K562 (cell line): ENCODE measurements around the gene ACBD3. TPM values are rescaled to one million over a fixed set of nuclear protein-coding genes. Genes with fewer than 3 reads are reported as not detected.

Experiments
- DPF2 ChIP-seq: fragments of 450-650 bp; IDR thresholded peaks from 2 replicates; pipeline ENCODE4 v1.6.1; 2016
- FOSL1 ChIP-seq: fragments of 200-800 bp; sonication (Bioruptor generic); conservative IDR thresholded peaks from 2 replicates; pipeline ENCODE4 v1.6.1; 2016; ENCODE audit warnings: missing genetic modification characterization, missing compliant biosample characterization
- FOXA3 ChIP-seq, 2 experiments: fragments of 450-650 bp in 1 of 2; sonication (generic) in 1 of 2; formaldehyde crosslinking; IDR thresholded peaks in 1 of 2; conservative IDR thresholded peaks in 1 of 2; 2 replicates each; pipeline versions ENCODE4 v1.4.0 to v1.8.0; 2020 to 2022; ENCODE audit warnings: mild to moderate bottlenecking in 2 of 2, missing genetic modification reagents in 1 of 2
- polyA plus RNA-seq, 8 experiments: library from polyadenylated mRNA; depleted of rRNA in 4 of 8; stranded (reverse) in 5 of 8; unstranded in 3 of 8; fragments of >200 nt; fragmentation: Nextera tagmentation in 2 of 8; fragmentation: Illumina TruSeq in 1 of 8; extraction: Ambion mirVana in 2 of 8; extraction: Trizol in 1 of 8; gene quantifications; 2 replicates each; pipeline versions ENCODE4 v1.2.1 to v1.2.3, GENCODE V29; 2011 to 2014; ENCODE audit warnings: inconsistent platforms in 1 of 8, missing spikeins in 1 of 8
- total RNA-seq, 7 experiments: library from RNA; depleted of rRNA in 6 of 7; stranded (reverse); fragments of >200 nt in 6 of 7; fragmentation: Illumina TruSeq in 2 of 7; extraction: Trizol in 2 of 7; gene quantifications; 2 replicates each; pipeline versions ENCODE4 v1.2.1 to v1.2.3, GENCODE V29; 2011 to 2021; ENCODE audit warnings: low replicate concordance in 1 of 7
- TF ChIP-seq, protein P1 (sequence below), 2 experiments: IDR thresholded peaks in 1 of 2; conservative IDR thresholded peaks in 1 of 2; 2 replicates each; pipeline ENCODE4 v1.6.1; 2016; ENCODE audit warnings: low read depth in 2 of 2, mild to moderate bottlenecking in 1 of 2, missing compliant biosample characterization in 1 of 2, missing genetic modification characterization in 1 of 2, moderate library complexity in 1 of 2
- TF ChIP-seq, protein P2 (sequence below): fragments of 450-650 bp; formaldehyde crosslinking; IDR thresholded peaks from 2 replicates; pipeline ENCODE4 v1.4.0; 2020; ENCODE audit warnings: mild to moderate bottlenecking, moderate library complexity
- TF ChIP-seq, protein P3 (sequence below): fragments of 250-450 bp; sonication (Bioruptor Pico); IDR thresholded peaks from 2 replicates; pipeline ENCODE4 v1.8.0; 2022; ENCODE audit warnings: inconsistent platforms
- TF ChIP-seq, protein P4 (sequence below), 2 experiments: IDR thresholded peaks; 2 replicates each; pipeline ENCODE4 v1.6.1; 2011; ENCODE audit warnings: borderline replicate concordance in 1 of 2, control low read depth in 1 of 2, low read depth in 1 of 2, low read length in 1 of 2, mild to moderate bottlenecking in 1 of 2, mixed read lengths in 1 of 2, moderate library complexity in 1 of 2; ENCODE audit not compliant: insufficient read depth in 1 of 2, insufficient read length in 1 of 2, poor library complexity in 1 of 2, severe bottlenecking in 1 of 2; ENCODE audit errors: extremely low read depth in 1 of 2

ACBD3 gene
- total and polyA plus RNA-seq, 9 of the 15 experiments (the other 6 are each of a cell fraction or from before 2014, with no cell fraction given): 11.1 to 36.7 (median 26.9) TPM

DNA sequence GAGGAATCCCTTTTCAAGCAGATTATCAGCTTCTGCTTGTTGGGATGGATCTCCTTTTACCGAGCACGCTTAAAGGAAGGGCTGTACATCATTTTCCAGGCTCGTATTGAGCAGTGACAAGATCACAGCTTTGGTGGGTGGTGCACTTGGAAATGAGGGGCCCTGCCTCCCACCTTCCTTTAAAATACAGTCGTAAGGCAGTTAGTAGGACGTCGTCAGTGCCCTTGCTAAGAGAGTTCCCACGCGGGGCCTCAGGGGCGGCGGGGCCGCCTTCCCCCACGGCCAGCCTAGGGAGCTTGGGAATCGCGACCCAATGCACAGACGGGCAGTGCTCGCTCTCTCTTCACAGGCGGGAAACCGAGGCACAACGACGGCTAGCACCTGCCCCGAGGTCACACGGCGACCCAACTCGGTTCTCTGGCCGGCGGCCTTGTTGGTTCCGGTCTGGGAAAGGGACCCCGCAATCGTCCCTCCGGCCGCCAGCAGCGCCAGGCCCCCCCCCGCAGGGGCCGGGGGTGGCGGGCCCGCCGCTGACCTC is 65.4 kb downstream of the ACBD3 start (continued):
- TF ChIP-seq, protein P1, sequence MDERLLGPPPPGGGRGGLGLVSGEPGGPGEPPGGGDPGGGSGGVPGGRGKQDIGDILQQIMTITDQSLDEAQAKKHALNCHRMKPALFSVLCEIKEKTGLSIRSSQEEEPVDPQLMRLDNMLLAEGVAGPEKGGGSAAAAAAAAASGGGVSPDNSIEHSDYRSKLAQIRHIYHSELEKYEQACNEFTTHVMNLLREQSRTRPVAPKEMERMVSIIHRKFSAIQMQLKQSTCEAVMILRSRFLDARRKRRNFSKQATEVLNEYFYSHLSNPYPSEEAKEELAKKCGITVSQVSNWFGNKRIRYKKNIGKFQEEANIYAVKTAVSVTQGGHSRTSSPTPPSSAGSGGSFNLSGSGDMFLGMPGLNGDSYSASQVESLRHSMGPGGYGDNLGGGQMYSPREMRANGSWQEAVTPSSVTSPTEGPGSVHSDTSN (CRISPR knock-in tag; IDR thresholded peaks at IDR 0.05; ENCODE audit: low read depth): no peak
- TF ChIP-seq, protein P1 (tag; conservative IDR thresholded peaks at IDR 0.05; ENCODE audit: low read depth): no peak
- TF ChIP-seq FOXA3 (CRISPR knock-in tag; conservative IDR thresholded peaks at IDR 0.05 in 1 of 2, IDR thresholded peaks at IDR 0.05 in 1 of 2): no peak
- TF ChIP-seq, protein P2, sequence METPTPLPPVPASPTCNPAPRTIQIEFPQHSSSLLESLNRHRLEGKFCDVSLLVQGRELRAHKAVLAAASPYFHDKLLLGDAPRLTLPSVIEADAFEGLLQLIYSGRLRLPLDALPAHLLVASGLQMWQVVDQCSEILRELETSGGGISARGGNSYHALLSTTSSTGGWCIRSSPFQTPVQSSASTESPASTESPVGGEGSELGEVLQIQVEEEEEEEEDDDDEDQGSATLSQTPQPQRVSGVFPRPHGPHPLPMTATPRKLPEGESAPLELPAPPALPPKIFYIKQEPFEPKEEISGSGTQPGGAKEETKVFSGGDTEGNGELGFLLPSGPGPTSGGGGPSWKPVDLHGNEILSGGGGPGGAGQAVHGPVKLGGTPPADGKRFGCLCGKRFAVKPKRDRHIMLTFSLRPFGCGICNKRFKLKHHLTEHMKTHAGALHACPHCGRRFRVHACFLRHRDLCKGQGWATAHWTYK: peak; percentile 59; the same call in 1 of the 2 replicates
- TF ChIP-seq, protein P3, sequence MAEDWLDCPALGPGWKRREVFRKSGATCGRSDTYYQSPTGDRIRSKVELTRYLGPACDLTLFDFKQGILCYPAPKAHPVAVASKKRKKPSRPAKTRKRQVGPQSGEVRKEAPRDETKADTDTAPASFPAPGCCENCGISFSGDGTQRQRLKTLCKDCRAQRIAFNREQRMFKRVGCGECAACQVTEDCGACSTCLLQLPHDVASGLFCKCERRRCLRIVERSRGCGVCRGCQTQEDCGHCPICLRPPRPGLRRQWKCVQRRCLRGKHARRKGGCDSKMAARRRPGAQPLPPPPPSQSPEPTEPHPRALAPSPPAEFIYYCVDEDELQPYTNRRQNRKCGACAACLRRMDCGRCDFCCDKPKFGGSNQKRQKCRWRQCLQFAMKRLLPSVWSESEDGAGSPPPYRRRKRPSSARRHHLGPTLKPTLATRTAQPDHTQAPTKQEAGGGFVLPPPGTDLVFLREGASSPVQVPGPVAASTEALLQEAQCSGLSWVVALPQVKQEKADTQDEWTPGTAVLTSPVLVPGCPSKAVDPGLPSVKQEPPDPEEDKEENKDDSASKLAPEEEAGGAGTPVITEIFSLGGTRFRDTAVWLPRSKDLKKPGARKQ (CRISPR knock-in tag): peak; percentile 72; the same call in 1 of the 2 replicates
- 0 out of 2 replicates have a peak, but pooled peaks have one; percentile 9 for TF ChIP-seq FOSL1 (tag)
- TF ChIP-seq, protein P4, sequence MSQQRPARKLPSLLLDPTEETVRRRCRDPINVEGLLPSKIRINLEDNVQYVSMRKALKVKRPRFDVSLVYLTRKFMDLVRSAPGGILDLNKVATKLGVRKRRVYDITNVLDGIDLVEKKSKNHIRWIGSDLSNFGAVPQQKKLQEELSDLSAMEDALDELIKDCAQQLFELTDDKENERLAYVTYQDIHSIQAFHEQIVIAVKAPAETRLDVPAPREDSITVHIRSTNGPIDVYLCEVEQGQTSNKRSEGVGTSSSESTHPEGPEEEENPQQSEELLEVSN (IDR thresholded peaks at IDR 0.05; ENCODE audit: borderline replicate concordance in 1 of 2, extremely low read depth in 1 of 2, insufficient read depth in 1 of 2, insufficient read length in 1 of 2, low read depth in 1 of 2, low read length in 1 of 2, poor library complexity in 1 of 2, severe bottlenecking in 1 of 2): no peak
- 0 out of 2 replicates have a peak, but pooled peaks have one; percentile 30 for TF ChIP-seq DPF2
